H9 (cell line): ENCODE data around the gene TRPV3. TPM values are rescaled to one million over a fixed set of nuclear protein-coding genes. Genes with fewer than 3 reads are reported as not detected.

Source experiments
- DNase-seq: peaks from one replicate; pipeline ENCODE4 v3.0.0-alpha.2; 2017
- H2AFZ ChIP-seq: one replicate; pipeline ENCODE4 v1.6.1; 2013; ENCODE audit warnings: mild to moderate bottlenecking, low read length, control low read depth, moderate library complexity
- H2AK5ac ChIP-seq: 2 replicates; pipeline ENCODE4 v1.6.1; 2013; ENCODE audit warnings: low read length, control low read depth, mixed read lengths; ENCODE audit not compliant: insufficient read length
- H2BK120ac ChIP-seq: one replicate; pipeline ENCODE4 v1.6.1; 2013; ENCODE audit warnings: low read depth, mild to moderate bottlenecking, low read length, control low read depth, inconsistent platforms; ENCODE audit not compliant: poor library complexity, severe bottlenecking
- H2BK12ac ChIP-seq: 2 replicates; pipeline ENCODE4 v1.6.1; 2013; ENCODE audit warnings: low read length, control low read depth, mixed read lengths, low read depth; ENCODE audit not compliant: insufficient read length
- H2BK15ac ChIP-seq: 2 replicates; pipeline ENCODE4 v1.6.1; 2013; ENCODE audit warnings: low read depth, low read length, control low read depth
- H2BK20ac ChIP-seq: one replicate; pipeline ENCODE4 v1.6.1; 2013; ENCODE audit warnings: low read depth, mild to moderate bottlenecking, low read length, control low read depth, inconsistent platforms; ENCODE audit not compliant: poor library complexity, severe bottlenecking
- H2BK5ac ChIP-seq: 2 replicates; pipeline ENCODE4 v1.6.1; 2013; ENCODE audit warnings: low read length, control low read depth, mixed read lengths; ENCODE audit not compliant: insufficient read length
- H3K14ac ChIP-seq: 2 replicates; pipeline ENCODE4 v1.6.1; 2013; ENCODE audit warnings: low read length, control low read depth; ENCODE audit not compliant: insufficient read depth
- H3K18ac ChIP-seq: 2 replicates; pipeline ENCODE4 v1.6.1; 2013; ENCODE audit warnings: low read depth, mild to moderate bottlenecking, mixed read lengths, low read length, control low read depth; ENCODE audit not compliant: insufficient read length
- H3K23ac ChIP-seq: 2 replicates; pipeline ENCODE4 v1.6.1; 2013; ENCODE audit warnings: low read length, control low read depth, mixed read lengths, low read depth; ENCODE audit not compliant: insufficient read length
- H3K23me2 ChIP-seq: 2 replicates; pipeline ENCODE4 v1.6.1; 2013; ENCODE audit warnings: low read depth, mild to moderate bottlenecking, mixed read lengths, low read length, control low read depth; ENCODE audit not compliant: insufficient read length, poor library complexity, severe bottlenecking
- H3K27ac ChIP-seq: 2 replicates; pipeline ENCODE4 v1.5.1; 2013; ENCODE audit warnings: low read length, control low read depth, mixed read lengths, low read depth; ENCODE audit not compliant: insufficient read length
- H3K27me3 ChIP-seq: 2 replicates; pipeline ENCODE4 v1.6.1; 2013; ENCODE audit warnings: low read length, control low read depth, inconsistent platforms; ENCODE audit not compliant: insufficient read depth
- H3K4ac ChIP-seq: 2 replicates; pipeline ENCODE4 v1.6.1; 2013; ENCODE audit warnings: low read depth, mild to moderate bottlenecking, control low read depth, inconsistent platforms, low read length, moderate library complexity
- H3K4me1 ChIP-seq: 2 replicates; pipeline ENCODE4 v1.6.1; 2013; ENCODE audit warnings: low read length, control low read depth, inconsistent platforms; ENCODE audit not compliant: insufficient read depth
- H3K4me2 ChIP-seq: 2 replicates; pipeline ENCODE4 v1.6.1; 2013; ENCODE audit warnings: low read length, control low read depth, mixed read lengths; ENCODE audit not compliant: insufficient read length, insufficient read depth
- H3K56ac ChIP-seq: 2 replicates; pipeline ENCODE4 v1.6.1; 2013; ENCODE audit warnings: low read depth, mild to moderate bottlenecking, mixed read lengths, low read length, control low read depth; ENCODE audit not compliant: insufficient read length
- H3K79me1 ChIP-seq: 2 replicates; pipeline ENCODE4 v1.6.1; 2013; ENCODE audit warnings: low read depth, mild to moderate bottlenecking, moderate library complexity, low read length, control low read depth, inconsistent platforms; ENCODE audit not compliant: insufficient read depth, poor library complexity, severe bottlenecking
- H3K79me2 ChIP-seq: 2 replicates; pipeline ENCODE4 v1.6.1; 2013; ENCODE audit warnings: low read length, control low read depth, inconsistent platforms; ENCODE audit not compliant: insufficient read depth
- H3K9ac ChIP-seq: 2 replicates; pipeline ENCODE4 v1.6.1; 2013; ENCODE audit warnings: low read length, control low read depth, mixed read lengths; ENCODE audit not compliant: insufficient read length; ENCODE audit errors: extremely low read depth
- H3K9me3 ChIP-seq: one replicate; pipeline ENCODE4 v1.6.1; 2013; ENCODE audit warnings: low read depth, low read length, inconsistent platforms; ENCODE audit not compliant: control insufficient read depth
- H3T11ph ChIP-seq: one replicate; pipeline ENCODE4 v1.6.1; 2013; ENCODE audit warnings: mild to moderate bottlenecking, low read length, control low read depth, inconsistent platforms
- H4K20me1 ChIP-seq: one replicate; pipeline ENCODE4 v1.6.1; 2013; ENCODE audit not compliant: control insufficient read depth, insufficient read length, insufficient read depth
- H4K5ac ChIP-seq: 2 replicates; pipeline ENCODE4 v1.6.1; 2013; ENCODE audit warnings: low read depth, mild to moderate bottlenecking, mixed read lengths, low read length, control low read depth; ENCODE audit not compliant: insufficient read length
- H4K8ac ChIP-seq: replicated peaks from 2 replicates; pipeline ENCODE4 v1.6.1; 2013; ENCODE audit warnings: low read length, control low read depth, mixed read lengths, low read depth; ENCODE audit not compliant: insufficient read length
- H4K91ac ChIP-seq: 2 replicates; pipeline ENCODE4 v1.6.1; 2013; ENCODE audit warnings: low read depth, mild to moderate bottlenecking, moderate library complexity, mixed read lengths, low read length, control low read depth; ENCODE audit not compliant: insufficient read length
- H3K27ac Mint-ChIP-seq, 3 experiments: 2 replicates in 2 of 3; 3 replicates in 1 of 3; pipeline ENCODE4 v1.8.0; 2020 to 2021; ENCODE audit warnings: mixed read lengths in 3 of 3, mild to moderate bottlenecking in 1 of 3, moderate library complexity in 1 of 3
- H3K27me3 Mint-ChIP-seq: 2 replicates; pipeline ENCODE4 v1.8.0; 2021; ENCODE audit warnings: low read depth, mild to moderate bottlenecking, moderate library complexity, mixed read lengths
- H3K36me3 Mint-ChIP-seq, 3 experiments: 2 replicates in 2 of 3; 3 replicates in 1 of 3; pipeline ENCODE4 v1.8.0; 2020 to 2021; ENCODE audit warnings: low read depth in 3 of 3, mixed read lengths in 3 of 3; ENCODE audit not compliant: insufficient read depth in 1 of 3
- H3K4me1 Mint-ChIP-seq, 2 experiments: 2 replicates each; pipeline ENCODE4 v1.8.0; 2020; ENCODE audit warnings: mixed read lengths in 2 of 2
- H3K4me3 Mint-ChIP-seq, 2 experiments: 2 replicates in 1 of 2; 3 replicates in 1 of 2; pipeline ENCODE4 v1.8.0; 2020 to 2021; ENCODE audit warnings: mild to moderate bottlenecking in 2 of 2, mixed read lengths in 2 of 2, moderate library complexity in 1 of 2
- H3K9me3 Mint-ChIP-seq, 2 experiments: 2 replicates in 1 of 2; 3 replicates in 1 of 2; pipeline ENCODE4 v1.8.0; 2020; ENCODE audit warnings: mild to moderate bottlenecking in 2 of 2, mixed read lengths in 2 of 2, moderate library complexity in 1 of 2
- WGBS: extraction: QIAGEN DNeasy Blood & Tissue Kit; methylation state at CpG from one replicate; pipeline ENCODE4 v1.1.7; 2013; ENCODE audit warnings: missing lambda C conversion rate, low lambda C conversion rate, mixed read lengths; ENCODE audit not compliant: insufficient read length; ENCODE audit errors: extremely low coverage; 5-methylcytosine and 5-hydroxymethylcytosine counted together
- total RNA-seq: library from RNA; stranded (reverse); gene quantifications from 2 replicates; pipeline ENCODE4 v1.2.1, GENCODE V29; 2021
- TF ChIP-seq, protein P1 (sequence below): fragments of 200-600 bp; sonication (generic); conservative IDR thresholded peaks from 3 replicates; pipeline ENCODE4 v1.8.0; 2021; ENCODE audit warnings: antibody characterized with exemption, mild to moderate bottlenecking

TRPV3 gene
- total RNA-seq, 1 experiment from 2014 or later, result 0.63 TPM

DNA sequence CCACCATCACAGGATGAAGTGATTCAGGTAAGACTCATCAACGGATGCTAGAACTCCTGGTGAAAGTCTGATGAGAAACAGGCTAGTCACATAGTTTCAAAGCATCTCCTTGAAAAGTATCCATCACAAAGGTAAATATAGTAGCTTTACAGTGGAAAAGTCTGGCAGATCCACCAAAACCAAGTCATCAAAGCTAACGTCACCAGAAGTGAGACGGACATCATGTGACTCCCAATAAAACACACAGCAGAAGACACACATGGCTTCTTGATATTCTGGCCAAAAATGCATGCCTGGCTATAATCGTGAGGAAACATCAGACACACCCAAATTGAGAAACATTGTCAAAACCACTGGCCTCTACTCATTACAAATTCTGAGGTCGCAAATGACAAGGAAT lies 17.9 kb upstream of the TRPV3 start:
- WGBS, result no CpG with 5 or more reads among the region's 5 CpGs
- Histone ChIP-seq H4K20me1 (no peaks in the 10 kb centered on the region), H3K23me2 (peaks cover 2% of the 10 kb centered on the region)

More for the DNA sequence above, 17.9 kb upstream of the TRPV3 start:
- no peak overlapping the region for H3K14ac ChIP-seq
- H3K4me2 ChIP-seq, result no peak overlapping the region
- H4K91ac ChIP-seq, result no peak overlapping the region
- H3K18ac ChIP-seq, result no peak overlapping the region
- no peak overlapping the region for H3T11ph ChIP-seq
- no peak for DNase-seq
- H3K79me1 ChIP-seq, result no peaks in the 10 kb centered on the region
- H3K4ac ChIP-seq, result no peak overlapping the region
- no peak overlapping the region for H3K23ac ChIP-seq
- no peak overlapping the region for H2BK20ac ChIP-seq
- no peak overlapping the region for H4K8ac ChIP-seq
- H3K27me3 ChIP-seq, result no peaks in the 10 kb centered on the region
- H3K36me3 Mint-ChIP-seq, result peaks cover 10 to 35% (median 14%) of the 10 kb centered on the region in 3 experiments
- H3K27me3 Mint-ChIP-seq, result no peaks in the 10 kb centered on the region
- H2BK15ac ChIP-seq, result no peak overlapping the region
- no peak overlapping the region for H2BK5ac ChIP-seq
- H3K27ac Mint-ChIP-seq, result no peak overlapping the region
- no peak overlapping the region for H3K56ac ChIP-seq
- H3K9ac ChIP-seq, result no peak overlapping the region
- no peak overlapping the region for H2BK120ac ChIP-seq
- no peak overlapping the region for H3K27ac ChIP-seq
- no peaks in the 10 kb centered on the region for H3K4me1 ChIP-seq
- TF ChIP-seq, protein P1, sequence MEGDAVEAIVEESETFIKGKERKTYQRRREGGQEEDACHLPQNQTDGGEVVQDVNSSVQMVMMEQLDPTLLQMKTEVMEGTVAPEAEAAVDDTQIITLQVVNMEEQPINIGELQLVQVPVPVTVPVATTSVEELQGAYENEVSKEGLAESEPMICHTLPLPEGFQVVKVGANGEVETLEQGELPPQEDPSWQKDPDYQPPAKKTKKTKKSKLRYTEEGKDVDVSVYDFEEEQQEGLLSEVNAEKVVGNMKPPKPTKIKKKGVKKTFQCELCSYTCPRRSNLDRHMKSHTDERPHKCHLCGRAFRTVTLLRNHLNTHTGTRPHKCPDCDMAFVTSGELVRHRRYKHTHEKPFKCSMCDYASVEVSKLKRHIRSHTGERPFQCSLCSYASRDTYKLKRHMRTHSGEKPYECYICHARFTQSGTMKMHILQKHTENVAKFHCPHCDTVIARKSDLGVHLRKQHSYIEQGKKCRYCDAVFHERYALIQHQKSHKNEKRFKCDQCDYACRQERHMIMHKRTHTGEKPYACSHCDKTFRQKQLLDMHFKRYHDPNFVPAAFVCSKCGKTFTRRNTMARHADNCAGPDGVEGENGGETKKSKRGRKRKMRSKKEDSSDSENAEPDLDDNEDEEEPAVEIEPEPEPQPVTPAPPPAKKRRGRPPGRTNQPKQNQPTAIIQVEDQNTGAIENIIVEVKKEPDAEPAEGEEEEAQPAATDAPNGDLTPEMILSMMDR, result no peak
- H4K5ac ChIP-seq, result no peak overlapping the region
- H3K4me1 Mint-ChIP-seq, result no peaks in the 10 kb centered on the region
- H2AFZ ChIP-seq, result no peak overlapping the region
- H3K9me3 Mint-ChIP-seq, result no peaks in the 10 kb centered on the region
- H3K79me2 ChIP-seq, result no peaks in the 10 kb centered on the region
- no peaks in the 10 kb centered on the region for H3K9me3 ChIP-seq
- no peak overlapping the region for H3K4me3 Mint-ChIP-seq
- H2BK12ac ChIP-seq, result no peak overlapping the region
- H2AK5ac ChIP-seq, result no peak overlapping the region
